Measurements from ENCODE around the gene GZMB.

- TF ChIP-seq CTCF (IDR thresholded peaks at IDR 0.05 in 4 of 5, conservative IDR thresholded peaks at IDR 0.05 in 1 of 5) (no peak), POLR2A (IDR thresholded peaks at IDR 0.05) (no peak)
Observed at GRCh38 chr14:24639905-24640304, 5.9 kb upstream of the GZMB start.
